NCI-H2029 treated with DMSO at 0.1 percent for 48 hours (cell line): ENCODE results near the gene FHOD3.
A peak's percentile ranks its signal among the peaks of the same experiment; 100 is the strongest.

Experiments used
- DNase-seq: peaks from one replicate; lab custom pipeline; 2025; lab: John Stamatoyannopoulos, UW

The FHOD3 gene

DNA sequence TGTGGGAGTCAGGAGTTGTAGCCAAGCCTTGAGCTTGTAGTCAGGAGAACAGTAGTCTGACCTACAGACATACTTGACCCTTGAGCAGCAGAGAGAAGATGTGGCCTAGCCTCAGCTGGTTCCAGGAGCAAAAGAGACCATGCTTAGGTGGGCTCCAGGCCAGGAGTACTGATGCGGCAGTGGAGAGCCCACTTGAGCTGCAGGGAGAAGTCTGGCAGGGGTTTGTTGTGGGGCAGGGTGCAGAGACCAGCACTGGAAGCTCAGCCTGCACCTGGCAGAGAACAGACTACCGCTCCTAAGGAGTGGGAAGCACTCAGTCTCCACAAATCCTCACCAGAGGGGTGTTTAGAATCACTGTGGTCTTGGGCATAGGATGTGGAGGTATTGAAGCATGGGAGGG lies 333.4 kb downstream of the FHOD3 start:
- peak; percentile 56 for DNase-seq

DNA sequence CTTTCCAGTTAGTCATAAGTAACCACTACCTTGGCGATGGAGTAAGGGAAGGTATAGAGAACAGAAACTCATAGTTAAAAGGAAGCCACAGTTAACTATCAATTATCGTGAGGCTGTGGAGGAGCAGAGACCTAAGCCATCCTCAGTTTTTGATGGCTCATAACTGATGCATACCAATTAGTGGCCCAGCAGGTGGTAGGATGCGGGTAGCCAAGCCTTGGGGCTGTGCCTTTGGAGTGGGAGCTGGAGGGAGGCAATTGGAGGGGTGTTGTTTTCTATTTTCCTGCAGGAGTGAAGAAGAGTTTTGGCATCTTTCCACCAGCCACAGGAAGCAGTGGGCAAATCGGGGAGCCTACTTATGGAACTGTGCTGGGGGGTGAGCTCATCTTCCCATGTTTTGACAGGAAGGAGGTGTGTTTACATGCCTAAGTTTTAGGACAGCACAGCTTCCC lies 336.5 kb downstream of the FHOD3 start:
- no peak for DNase-seq

DNA sequence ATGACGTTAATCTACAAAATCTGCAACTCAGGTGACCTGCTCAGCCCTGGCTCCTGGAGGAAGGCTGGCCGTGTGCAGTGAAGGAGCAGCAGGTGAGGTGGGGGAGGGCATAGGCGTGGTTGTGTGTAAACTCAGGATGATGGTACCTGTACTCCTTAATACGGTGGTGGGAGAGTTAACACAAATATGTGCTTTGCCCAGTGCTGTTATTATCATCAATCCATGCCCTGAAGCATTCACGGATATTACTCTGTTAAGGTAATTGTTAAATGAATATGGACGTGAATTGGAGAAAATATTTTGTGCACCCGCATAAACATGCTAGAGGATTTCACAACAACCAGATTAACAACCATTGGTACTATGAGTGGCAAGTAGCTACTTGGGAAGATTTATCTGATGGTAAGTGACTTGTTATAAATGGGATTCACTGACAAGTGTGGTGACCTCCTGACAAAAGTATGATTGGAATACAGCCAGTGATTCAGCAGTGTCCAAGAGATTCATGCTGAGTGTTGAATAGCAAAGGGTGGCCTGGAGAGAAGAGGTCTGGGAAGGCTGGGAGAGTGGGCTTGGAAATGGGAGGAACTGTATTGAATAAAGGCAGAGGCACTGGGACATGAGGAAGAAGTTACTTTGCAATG lies 337.2 kb downstream of the FHOD3 start:
- no peak for DNase-seq

DNA sequence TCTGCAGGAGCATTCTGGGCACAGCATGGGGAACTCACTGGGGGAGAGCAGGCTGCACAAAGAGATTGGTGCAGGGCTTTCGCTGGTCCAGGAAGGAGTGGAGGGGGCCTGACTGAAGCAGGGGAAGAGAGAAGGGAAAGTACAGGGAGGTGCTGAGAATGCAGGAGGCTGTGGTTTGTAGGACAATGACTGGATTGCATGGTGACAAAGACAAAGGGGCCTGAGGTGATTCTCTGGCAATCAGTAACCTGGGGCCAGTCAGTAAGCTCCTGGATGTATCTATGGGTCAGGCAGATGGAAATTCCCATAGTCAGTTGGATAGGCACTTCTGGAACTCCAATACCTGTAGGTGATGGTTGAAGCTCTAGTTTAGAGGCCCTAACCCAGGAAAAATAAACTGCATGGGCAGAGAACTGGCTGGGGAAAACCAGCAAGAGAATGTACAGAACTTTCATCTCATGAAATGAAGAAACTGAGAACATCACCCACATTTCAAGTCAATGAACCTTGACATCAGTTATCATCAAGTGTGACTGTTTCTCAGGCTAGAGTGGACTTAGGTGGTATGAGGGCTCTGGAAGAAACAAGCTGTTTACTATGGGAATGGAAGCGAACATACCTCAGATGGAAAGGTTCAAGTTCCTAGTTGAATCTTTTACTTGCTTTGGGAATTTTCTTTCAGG lies 338.0 kb downstream of the FHOD3 start:
- no peak for DNase-seq

DNA sequence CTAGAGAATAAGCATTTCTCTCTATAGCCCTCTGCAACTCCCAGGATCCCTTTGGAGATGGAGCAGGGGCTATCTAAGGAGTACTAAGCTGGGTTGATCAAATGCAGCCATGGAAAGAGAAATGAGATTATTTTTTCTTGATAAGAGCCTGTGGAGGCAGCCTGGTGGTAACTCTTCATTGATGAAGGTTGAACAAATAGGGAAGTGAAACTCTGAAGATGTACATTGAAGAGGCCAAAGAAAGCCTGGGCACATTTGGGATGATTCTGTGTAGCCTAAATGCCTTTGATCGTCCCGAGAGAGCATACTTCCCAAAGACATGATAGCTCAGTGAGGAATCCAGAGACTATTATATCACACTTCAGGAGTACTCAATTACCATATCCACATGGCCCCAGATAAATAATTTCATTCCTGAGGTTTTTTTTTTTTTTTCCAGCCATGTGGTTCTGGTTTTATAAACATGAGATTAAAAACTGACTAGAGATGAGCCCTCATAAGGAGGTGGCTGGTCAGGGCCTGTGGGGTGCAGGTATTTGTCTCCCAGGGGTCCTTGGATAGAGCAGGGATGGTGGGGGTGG lies 338.8 kb downstream of the FHOD3 start:
- no peak for DNase-seq

DNA sequence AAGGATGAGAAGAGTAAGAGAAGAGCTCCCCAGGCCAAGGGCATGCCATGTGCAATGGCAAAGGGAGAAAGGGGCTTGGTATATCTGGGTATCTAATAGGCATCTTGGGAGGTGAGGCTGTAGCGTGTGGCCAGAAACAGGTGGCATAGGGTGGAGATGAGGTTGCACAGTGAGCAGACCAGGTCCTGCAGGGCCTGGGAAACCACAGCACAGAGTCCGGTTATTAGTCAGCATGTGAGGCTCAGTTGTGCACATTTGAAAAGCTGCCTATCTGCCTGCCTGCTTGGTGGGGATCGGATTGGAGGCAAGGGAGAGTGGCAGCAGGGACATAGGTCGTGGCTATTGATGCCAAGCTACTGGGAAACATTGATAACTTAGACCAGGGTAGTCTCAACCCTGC lies 340.7 kb downstream of the FHOD3 start:
- no peak for DNase-seq

DNA sequence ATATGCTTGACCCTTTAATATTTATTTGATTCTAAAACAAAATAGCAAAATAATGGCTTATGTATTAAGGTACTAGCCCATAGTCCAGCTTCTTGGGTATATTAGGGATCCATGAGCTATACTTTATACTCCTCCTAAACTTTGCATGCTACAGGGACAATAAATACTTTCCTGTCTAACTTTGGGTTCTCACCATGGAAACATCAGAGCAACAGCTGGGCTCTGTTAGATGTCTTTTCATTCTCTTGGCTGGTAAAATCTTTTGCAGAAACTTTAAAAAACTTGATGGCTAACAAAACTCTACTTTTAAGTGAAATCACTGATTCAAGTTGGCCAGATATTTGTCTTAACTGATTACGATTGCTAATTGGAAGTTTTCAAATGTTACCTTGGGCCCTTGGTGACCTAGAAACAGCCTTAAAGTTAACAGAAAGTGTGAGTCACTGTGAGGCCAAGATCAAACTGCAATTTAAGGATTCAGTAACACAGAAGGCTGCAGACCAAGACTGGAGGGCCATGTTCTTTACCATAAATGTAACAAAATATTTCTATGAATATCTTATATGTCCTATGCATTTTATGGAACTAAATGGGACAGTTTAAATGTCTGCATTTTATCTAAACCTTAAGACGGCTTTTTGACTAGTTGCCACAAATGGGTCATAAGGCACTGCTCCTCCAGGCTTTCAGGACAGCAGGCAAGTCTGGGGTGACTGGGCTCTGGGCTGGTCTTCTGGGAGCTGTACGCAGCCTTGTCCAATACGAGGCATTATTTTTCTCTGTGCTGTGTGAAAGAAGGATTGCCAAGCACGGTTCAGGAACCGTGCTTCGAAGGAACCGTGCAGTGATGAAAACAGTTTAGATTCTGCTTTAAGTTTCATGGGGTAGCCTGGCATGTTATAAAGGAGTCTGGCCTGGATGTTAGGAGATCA lies 342.8 kb downstream of the FHOD3 start:
- DNase-seq: no peak

DNA sequence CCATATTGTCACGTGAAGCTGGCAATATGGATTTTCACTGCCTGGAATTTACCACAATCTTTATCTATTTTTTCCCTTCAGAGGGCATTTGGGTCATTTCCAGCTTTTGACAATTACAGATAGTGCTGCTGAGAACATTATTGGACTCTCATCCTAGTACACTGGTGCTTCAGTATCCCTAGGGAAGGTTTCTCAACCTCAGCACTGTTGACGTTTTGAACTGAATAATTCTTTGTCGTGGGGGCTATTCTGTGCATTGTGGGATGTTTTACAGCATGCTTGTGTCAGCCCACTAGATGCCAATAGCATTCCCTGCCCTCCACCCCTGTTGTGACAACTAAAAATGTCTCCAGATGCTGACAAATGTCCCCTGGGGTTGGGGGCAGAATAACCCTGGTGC lies 345.5 kb downstream of the FHOD3 start:
- no peak for DNase-seq

DNA sequence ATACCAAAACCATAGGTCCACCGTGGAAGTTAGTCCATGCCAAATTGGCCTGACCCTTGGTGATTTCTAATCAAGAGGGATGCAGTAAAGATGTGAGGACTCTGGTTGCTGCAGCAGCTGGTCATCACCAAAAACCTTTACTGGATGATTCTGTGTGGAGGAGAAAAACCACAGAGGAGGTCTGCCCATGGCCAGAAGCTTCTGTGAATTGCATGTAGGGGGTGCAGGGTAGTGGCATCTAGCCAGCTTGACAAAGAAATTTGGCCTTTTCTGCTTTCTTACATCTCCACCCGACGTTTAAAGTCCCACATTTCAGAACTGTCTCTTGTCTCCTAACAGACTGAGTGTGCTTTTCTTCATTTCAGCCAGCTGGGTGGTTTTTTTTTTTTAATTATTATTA lies 351.3 kb downstream of the FHOD3 start:
- DNase-seq: no peak

DNA sequence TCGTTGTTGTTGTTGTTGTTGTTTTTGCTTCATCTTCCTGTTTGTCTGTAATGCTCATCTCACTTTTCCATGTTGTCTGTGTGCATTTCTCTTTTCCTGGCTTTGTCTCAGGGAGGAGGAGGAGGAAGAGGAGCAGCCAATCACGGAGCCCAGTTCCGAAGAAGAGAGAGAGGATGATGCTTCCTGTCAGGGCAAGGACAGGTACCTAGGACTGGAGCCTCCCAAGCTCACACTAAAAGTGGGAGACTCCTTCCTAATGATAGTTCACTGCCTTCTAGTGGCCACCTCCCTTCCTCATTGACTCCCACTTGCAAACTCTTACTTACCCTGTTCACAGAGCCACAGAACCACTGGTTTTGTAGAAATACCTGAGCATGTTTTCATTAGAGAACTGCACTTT lies 351.7 kb downstream of the FHOD3 start:
- DNase-seq: no peak

DNA sequence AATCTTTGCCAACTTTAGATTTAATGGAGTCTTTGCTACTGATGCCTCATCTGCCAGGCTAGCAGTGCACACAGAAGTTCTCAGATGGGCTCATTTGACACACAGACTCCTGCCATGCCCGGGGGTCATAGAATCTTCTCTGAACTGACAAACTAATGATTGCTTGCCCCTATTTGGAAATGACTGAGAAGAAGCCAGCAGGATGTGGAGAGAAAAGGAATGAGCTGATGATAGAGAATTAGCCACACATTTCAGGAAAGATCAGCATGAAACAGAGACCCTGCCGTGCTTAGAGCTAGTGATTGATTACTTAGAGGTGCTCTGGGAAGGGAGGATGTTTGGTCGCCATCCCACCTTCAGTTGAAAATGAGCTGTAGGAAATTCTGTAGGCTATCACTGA lies 352.8 kb downstream of the FHOD3 start:
- no peak for DNase-seq

DNA sequence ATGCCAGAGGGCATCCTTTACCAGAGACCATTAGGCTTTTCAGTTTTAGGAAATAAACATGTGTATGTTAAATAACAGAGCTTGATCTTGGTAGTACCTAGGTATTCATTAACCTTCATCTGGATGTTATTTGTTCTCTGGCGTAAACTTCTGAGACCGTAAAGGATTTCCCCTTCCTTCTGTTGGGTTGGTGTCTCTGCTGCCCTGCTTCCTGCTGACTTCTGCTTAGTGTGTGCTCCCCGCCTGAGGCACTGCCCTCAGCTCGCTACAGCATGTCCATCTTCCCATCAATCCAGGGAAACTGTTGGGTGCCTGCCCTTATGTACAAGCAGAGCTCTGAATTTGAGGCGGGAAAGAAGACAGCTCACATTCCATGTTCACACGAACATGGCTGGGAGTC lies 353.4 kb downstream of the FHOD3 start:
- no peak for DNase-seq

DNA sequence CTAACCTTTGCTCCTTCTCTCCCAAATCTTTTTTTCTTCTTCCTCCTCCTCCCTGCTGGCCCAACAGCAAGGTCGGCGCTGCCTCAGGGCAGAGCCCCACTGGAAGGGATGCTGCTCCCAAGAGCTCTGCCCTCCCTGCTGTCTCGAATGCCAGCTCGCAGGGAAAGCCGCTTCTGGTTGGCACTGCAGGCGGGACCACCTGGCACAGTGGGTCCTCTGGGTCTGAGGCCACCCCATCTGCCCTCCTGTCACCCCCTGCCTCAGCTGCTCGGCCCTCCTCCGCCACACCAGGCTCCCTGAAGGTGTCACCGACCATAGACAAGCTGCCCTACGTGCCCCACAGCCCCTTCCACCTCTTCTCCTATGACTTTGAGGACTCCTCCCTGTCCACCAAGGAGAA lies 355.0 kb downstream of the FHOD3 start:
- no peak for DNase-seq

DNA sequence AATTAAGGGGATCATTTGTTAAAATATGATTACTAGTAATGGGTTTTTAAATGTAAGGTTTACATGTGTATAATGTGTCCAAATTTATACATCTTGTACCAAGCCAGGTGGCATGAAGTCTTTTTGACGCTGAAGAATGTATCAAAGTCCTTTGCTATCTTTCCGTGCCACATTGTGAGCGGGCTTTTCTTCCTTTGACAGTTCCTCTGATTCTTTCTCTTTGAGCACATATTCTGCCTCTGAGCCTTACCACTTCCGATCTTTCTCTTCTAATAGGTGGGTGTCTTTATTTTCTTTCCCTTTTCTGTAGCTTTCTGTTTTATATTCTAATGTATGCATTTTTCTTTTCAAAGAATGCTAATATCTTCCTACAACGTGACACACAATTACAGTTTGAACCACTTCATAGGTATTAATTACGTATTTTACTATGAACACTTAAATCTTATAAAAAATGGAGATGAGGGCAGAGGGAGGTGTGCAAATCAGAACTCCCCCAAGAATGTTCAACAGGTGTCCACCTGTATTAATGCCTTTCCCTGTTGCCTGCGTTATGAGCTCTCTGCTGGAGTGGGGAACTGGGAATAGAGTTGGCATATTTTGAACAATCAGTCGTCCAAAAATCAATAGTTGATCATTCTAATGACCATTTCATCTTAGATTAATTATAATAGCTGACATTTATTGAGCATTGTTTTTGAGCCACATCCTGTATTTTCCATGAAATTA lies 355.8 kb downstream of the FHOD3 start:
- no peak for DNase-seq

DNA sequence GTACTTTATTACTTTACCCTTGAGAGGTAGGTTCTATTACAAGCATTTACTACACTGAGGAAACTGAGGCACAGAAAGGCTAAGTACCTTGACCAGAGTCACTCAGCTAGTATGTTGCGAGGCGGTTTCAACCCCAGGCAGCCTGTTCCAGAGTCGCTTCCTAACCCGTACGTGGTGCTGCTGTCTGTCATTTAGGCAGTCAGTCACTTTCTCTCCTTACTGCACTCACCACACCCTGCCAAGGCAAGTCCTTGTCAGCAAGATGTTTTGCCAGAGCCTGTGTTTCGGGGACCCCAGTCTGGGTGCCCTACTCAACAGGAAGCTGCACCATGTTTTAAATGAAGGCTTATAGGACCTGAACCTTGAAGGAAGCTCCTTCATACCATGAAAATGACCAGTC lies 356.4 kb downstream of the FHOD3 start:
- DNase-seq: no peak

DNA sequence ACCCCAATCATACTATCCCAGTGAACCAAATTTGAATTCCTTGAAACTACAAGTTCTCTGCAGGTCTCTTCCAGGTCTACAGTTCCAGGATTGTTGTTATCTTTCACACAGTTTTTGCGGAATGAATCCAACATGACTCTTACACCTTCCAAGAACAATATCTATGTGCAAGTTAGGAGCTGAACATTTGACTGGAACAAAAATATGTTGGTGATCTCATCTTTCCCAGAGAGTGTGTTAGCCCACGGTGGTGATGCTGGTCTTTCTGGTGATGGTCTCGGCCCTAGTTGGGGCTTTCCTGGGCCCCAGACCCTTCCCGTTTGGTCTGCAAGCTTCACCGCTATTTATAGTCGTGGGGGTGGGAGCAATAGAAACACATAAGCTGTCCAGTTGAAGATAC lies 357.6 kb downstream of the FHOD3 start:
- DNase-seq: no peak

DNA sequence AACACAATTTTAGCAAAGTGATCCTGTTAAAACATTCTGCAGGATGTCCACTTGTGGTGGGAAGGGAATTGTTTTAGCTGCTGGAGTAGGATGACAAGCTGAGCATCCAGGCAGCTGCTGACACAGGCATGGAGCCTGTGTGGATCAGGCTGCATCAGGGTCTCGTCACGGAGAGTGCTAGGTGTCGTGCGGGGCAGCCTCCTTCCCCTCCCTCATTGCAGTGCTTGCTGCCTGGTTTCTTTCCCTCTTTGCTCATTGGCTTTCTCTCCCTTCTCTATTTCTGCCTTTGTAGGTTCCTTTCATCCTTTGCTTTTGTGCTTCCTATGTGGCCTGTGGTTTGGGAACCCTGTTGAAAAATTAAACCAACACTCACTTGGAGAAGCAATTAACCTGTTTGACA lies 358.4 kb downstream of the FHOD3 start:
- peak; percentile 66 for DNase-seq

DNA sequence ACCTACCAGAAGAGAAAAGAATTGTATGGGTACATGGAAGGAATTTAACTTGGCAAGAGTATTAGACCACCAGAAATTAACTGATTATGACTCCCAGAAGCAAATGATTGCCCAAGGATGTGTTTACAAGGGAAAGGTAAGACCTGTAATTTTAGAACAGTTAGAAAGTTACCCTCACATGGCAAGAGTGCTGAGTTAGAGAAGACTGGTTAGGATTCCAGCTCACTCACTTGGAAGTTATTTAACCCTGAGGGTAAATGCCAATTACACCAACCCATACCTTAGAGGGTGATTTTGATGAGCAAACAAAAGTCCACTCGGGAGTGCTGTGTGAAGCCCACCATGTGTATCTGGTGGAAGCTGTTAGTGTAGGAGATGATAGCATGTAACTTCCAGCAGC lies 361.1 kb downstream of the FHOD3 start:
- no peak for DNase-seq

DNA sequence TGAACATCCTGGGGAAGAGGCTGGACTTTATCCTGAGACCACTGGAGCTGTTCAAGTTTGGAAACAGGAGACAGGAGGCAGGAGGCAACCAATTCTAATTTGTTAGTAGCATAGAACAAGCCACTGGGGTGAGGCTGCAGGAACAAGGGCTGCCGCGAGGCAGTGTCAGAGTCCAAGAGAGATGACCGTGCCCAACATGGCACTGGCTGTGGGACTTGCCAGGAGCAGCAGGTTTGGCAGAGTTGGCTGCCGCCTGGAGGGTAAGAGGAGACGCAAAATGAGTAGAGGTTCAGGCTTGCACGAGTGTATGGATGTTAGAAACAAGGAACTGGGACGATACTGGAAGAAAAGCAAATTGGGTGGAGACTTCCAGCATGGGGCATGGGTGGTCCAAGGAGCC lies 362.8 kb downstream of the FHOD3 start:
- no peak for DNase-seq

DNA sequence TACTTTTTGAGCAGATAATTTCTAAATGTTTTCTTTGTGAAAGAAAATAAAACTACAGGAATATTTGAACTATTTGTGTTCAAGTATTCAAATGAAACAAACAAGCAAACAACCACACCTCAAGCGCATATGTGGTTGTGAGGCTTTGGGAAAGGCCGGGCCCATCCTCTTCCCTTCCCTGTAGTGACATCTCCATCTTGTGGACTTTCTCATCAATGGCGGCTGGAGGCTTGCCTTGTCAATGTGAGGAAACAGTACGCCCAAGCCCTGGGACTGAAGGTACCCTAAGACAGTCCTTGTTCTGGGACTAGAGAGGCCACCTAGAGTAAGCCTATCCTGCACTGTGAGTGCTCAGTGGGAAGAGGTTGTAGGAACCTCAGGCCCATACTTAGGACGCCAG lies 364.5 kb downstream of the FHOD3 start:
- no peak for DNase-seq

DNA sequence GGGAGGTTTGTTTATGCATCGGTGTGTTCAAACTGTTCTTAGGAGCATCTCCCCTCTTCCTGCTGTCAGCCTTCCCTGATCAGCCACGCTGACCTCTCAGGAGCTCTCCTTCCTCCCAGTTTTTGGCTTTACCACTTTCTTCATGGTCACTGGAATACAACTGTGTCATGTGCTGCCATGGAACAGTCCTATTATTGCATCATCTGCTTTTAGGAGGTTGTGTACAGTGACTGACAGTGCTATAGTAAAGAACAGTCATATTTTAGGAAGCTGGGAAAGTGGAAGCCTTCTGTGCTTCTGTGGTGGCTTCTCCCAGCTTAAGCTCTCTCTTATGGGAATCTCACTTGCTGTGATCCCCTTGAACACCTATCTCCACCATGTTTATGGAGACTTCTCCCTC lies 365.8 kb downstream of the FHOD3 start:
- no peak for DNase-seq

DNA sequence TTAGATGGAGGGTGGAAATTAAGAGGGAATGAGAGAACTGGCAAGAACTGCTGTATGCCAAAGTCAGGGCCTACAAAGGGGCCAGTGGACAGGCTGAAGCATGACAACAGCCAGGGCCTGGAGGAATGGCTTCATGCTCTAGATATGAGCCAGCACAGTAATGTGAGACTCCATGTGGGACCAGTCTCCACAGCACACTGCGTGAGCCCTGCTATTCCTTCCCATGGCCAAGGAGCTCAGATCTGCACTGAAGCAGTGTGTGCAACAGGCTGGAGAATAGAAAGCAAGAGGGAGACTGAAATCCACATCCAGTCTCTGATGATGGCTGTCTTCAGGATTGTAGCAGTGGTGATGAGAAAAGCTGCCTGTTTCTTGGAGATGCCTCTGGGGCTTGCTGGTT lies 368.4 kb downstream of the FHOD3 start:
- DNase-seq: no peak
